GM12878 (cell line): ENCODE measurements around the gene MEIS1. TPM values are rescaled to one million over a fixed set of nuclear protein-coding genes. Genes with fewer than 3 reads are reported as not detected.

Source experiments
- FOS ChIP-seq: IDR thresholded peaks from 3 replicates; pipeline ENCODE4 v1.6.1; 2011; ENCODE audit warnings: borderline replicate concordance; ENCODE audit not compliant: insufficient read length; ENCODE audit errors: extremely low read depth
- NR2C2 ChIP-seq: IDR thresholded peaks from 2 replicates; pipeline ENCODE4 v1.6.1; 2011; ENCODE audit warnings: borderline replicate concordance, low read depth; ENCODE audit not compliant: control insufficient read depth, insufficient read length
- PML ChIP-seq: IDR thresholded peaks from 2 replicates; pipeline ENCODE4 v1.6.1; 2012; ENCODE audit warnings: low read length, inconsistent platforms
- POLR2AphosphoS5 ChIP-seq: IDR thresholded peaks from 2 replicates; pipeline ENCODE4 v1.6.1; 2011; ENCODE audit warnings: mild to moderate bottlenecking, low read length, inconsistent platforms
- SMAD1 ChIP-seq: fragments of 450-650 bp; IDR thresholded peaks from 2 replicates; pipeline ENCODE4 v1.6.1; 2018; ENCODE audit warnings: mild to moderate bottlenecking, low read depth; ENCODE audit not compliant: partially characterized antibody
- SMAD5 ChIP-seq: IDR thresholded peaks from 2 replicates; pipeline ENCODE4 v1.6.1; 2016; ENCODE audit warnings: antibody characterized with exemption, low read depth
- SP1 ChIP-seq: IDR thresholded peaks from one replicate; pipeline ENCODE4 v1.6.1; 2011; ENCODE audit warnings: low read depth, low read length
- polyA plus RNA-seq, 11 experiments: library from polyadenylated mRNA; depleted of rRNA in 4 of 11; unstranded in 6 of 11; stranded (reverse) in 5 of 11; fragments of >200 nt; fragmentation: Nextera tagmentation in 4 of 11; fragmentation: Illumina TruSeq in 1 of 11; extraction: Ambion mirVana in 4 of 11; extraction: Trizol in 1 of 11; gene quantifications; 1 replicate in 1 of 11; 2 replicates in 10 of 11; pipeline versions ENCODE4 v1.2.1 to v1.2.3, GENCODE V29; 2011 to 2016; ENCODE audit warnings: inconsistent platforms in 2 of 11, missing spikeins in 2 of 11, low read depth in 1 of 11
- total RNA-seq, 4 experiments: library from RNA; depleted of rRNA in 3 of 4; stranded (reverse); fragments of >200 nt in 3 of 4; fragmentation: Illumina TruSeq in 1 of 4; extraction: Trizol in 1 of 4; gene quantifications; 2 replicates each; pipeline versions ENCODE4 v1.2.1 to v1.2.3, GENCODE V29; 2013 to 2021
- TF ChIP-seq, protein P1 (sequence below): IDR thresholded peaks from 2 replicates; pipeline ENCODE4 v1.6.1; 2012; ENCODE audit warnings: mild to moderate bottlenecking, low read depth, low read length
- TF ChIP-seq, protein P2 (sequence below): IDR thresholded peaks from 2 replicates; pipeline ENCODE4 v1.6.1; 2012; ENCODE audit warnings: low read depth, low read length, improper control_type of control experiment

The MEIS1 gene
- total and polyA plus RNA-seq, 10 of the 15 experiments (the other 5 are each of a cell fraction or from before 2014, with no cell fraction given) = 0.04 to 0.31 (median 0.14) TPM; not detected in 6

DNA sequence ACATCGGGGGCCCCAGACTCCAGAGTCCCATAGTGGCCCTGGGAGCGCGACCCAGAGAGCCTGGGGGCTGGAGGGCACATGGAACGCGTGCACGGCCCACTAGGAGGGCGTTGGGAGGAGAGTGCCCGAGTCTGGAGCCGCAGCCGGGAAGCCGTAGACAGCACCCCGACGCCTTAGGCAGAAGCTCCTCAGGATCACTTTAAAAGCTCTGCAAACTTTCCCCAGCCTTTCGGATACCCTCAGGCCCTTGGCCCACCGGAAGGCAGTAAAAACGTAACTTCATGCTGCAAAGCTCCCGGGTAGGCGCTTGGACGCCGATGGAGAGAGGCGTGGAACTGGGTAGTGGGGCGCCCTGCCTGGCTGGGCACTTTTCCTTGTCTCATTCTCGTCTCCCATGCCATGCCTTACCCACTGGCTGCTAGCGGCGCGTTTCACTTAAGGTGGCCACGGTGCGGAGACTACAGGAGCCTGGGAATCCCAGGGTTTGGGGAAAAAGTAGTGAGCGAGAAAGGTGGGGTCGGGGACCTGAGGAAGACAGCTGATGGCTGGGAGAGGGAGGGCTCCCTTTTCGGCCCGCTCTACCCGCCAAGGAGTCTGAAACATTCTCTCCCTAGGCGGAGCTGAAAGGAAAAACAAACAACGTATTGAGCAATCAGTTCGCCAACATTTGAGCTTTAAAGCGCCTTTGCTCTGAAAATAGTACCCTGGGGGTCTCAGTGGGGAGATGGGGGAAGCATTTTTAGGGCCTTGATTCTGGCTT lies 141.8 kb downstream of the MEIS1 start (continued):
- TF ChIP-seq, protein P1, sequence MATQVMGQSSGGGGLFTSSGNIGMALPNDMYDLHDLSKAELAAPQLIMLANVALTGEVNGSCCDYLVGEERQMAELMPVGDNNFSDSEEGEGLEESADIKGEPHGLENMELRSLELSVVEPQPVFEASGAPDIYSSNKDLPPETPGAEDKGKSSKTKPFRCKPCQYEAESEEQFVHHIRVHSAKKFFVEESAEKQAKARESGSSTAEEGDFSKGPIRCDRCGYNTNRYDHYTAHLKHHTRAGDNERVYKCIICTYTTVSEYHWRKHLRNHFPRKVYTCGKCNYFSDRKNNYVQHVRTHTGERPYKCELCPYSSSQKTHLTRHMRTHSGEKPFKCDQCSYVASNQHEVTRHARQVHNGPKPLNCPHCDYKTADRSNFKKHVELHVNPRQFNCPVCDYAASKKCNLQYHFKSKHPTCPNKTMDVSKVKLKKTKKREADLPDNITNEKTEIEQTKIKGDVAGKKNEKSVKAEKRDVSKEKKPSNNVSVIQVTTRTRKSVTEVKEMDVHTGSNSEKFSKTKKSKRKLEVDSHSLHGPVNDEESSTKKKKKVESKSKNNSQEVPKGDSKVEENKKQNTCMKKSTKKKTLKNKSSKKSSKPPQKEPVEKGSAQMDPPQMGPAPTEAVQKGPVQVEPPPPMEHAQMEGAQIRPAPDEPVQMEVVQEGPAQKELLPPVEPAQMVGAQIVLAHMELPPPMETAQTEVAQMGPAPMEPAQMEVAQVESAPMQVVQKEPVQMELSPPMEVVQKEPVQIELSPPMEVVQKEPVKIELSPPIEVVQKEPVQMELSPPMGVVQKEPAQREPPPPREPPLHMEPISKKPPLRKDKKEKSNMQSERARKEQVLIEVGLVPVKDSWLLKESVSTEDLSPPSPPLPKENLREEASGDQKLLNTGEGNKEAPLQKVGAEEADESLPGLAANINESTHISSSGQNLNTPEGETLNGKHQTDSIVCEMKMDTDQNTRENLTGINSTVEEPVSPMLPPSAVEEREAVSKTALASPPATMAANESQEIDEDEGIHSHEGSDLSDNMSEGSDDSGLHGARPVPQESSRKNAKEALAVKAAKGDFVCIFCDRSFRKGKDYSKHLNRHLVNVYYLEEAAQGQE = no peak
- TF ChIP-seq POLR2AphosphoS5 (no peak), PML (no peak), SMAD5 (no peak), NR2C2 (no peak), SP1 (no peak), SMAD1 (no peak), FOS (no peak)
- TF ChIP-seq, protein P2, sequence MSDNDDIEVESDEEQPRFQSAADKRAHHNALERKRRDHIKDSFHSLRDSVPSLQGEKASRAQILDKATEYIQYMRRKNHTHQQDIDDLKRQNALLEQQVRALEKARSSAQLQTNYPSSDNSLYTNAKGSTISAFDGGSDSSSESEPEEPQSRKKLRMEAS = no peak
- TF ChIP-seq, all 136 proteins: peak for 0
